ENCODE data around the gene ZNF571. TPM values are rescaled to one million over a fixed set of nuclear protein-coding genes. Genes with fewer than 3 reads are reported as not detected.

Gene ZNF571
- total and polyA plus RNA-seq, 2 experiments from 2014 or later: 3.6 to 5.6 TPM

DNA sequence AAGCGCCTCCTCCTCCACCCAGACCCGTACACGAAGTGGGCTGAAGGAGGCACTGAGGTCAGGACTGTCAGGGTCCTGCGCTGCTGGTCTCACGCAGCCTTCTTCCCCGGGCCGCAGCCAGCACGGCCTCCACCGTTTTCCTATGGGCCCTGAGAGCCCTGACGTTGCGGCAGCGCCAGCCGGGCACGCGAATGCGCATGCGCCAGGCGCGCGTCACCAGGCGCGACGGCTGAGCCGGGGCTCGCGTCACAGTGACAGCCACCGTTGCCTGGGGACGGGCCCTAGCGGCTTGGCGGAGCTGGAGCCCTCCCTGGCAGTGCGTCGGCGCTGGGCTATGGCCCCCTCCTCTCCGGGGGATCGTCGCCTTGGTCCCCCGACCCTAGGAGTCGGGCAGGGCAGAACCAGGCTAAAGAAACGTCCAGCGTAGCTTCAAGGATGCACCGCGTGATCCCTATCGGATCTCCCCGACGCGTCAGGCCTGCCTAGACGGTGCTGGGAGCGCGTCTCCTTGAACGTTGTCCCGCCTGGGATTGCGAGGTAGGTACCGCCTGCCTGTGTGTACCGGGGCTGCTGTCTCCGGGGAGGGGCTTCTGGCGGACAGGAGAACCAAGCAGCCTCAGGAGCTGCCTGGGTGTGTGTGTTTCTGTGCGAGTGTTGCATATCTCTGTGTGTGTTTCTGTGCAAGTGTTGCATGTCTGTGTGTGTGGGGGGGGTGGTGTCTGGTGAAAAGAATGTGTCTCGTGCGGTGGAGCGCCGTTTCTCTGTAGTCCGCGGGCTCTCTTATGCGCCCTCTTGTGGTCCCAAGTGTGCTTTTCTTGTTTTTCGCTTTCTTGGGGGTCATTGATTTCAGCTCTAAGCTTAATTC, 43.2 kb downstream of the ZNF571 start:
- Histone ChIP-seq H3K27ac (no peak overlapping the region), H4K20me1 (ENCODE audit: insufficient read depth, poor library complexity, severe bottlenecking) (no peaks in the 10 kb centered on the region), H3K4me1 (ENCODE audit: insufficient read depth) (no peaks in the 10 kb centered on the region), H2AFZ (no peak overlapping the region), H3K9me3 (ENCODE audit: low read depth) (peaks cover 34% of the 10 kb centered on the region), H3K36me3 (replicated peaks; ENCODE audit: insufficient read depth, low read depth) (no peaks in the 10 kb centered on the region), H3K9me2 (replicated peaks; ENCODE audit: insufficient read depth) (no peaks in the 10 kb centered on the region), H3K4me2 (no peak overlapping the region), H3K4me3 (no peak overlapping the region), H3K79me2 (no peaks in the 10 kb centered on the region), H3K27me3 (no peaks in the 10 kb centered on the region)
- WGBS (ENCODE audit: low lambda C conversion rate, missing lambda C conversion rate): 96% methylated on average over 42 of the region's 65 CpGs
- no peak for DNase-seq (ENCODE audit: low spot score)
- no peak for TF ChIP-seq EZH2 (IDR thresholded peaks at IDR 0.05; ENCODE audit: borderline replicate concordance)
- TF ChIP-seq EZH2phosphoT487 (IDR thresholded peaks at IDR 0.05; ENCODE audit: low read depth, severe bottlenecking, unreplicated experiment): no peak

DNA sequence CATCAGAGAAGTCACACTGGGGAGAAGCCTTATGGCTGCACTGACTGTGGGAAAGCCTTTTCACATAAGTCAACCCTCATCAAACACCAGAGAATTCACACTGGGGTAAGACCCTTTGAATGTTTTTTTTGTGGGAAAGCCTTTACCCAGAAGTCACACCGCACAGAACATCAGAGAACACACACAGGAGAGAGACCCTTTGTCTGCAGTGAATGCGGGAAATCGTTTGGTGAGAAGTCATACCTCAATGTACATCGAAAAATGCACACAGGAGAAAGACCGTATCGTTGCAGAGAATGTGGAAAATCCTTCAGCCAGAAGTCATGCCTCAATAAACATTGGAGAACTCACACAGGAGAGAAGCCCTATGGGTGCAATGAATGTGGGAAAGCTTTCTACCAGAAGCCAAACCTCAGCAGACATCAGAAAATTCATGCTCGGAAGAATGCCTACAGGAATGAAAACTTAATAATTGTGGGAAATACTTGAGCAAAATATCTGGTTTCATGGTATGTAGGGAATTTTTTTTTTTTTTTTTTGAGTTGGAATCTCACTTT, 57.1 kb downstream of the ZNF571 start:
- DNase-seq (ENCODE audit: low spot score): no peak
- peaks cover 11% of the 10 kb centered on the region for H3K36me3 ChIP-seq (replicated peaks; ENCODE audit: insufficient read depth, low read depth)
- H3K9me2 ChIP-seq (replicated peaks; ENCODE audit: insufficient read depth): no peaks in the 10 kb centered on the region
- no peaks in the 10 kb centered on the region for H3K79me2 ChIP-seq
- no peaks in the 10 kb centered on the region for H3K27me3 ChIP-seq
- H4K20me1 ChIP-seq (ENCODE audit: insufficient read depth, poor library complexity, severe bottlenecking): no peaks in the 10 kb centered on the region
- H3K9me3 ChIP-seq (ENCODE audit: low read depth): peaks cover 69% of the 10 kb centered on the region
- H2AFZ ChIP-seq: no peak overlapping the region
- WGBS (ENCODE audit: low lambda C conversion rate, missing lambda C conversion rate): 99% methylated on average over 7 of the region's 7 CpGs
- H3K4me1 ChIP-seq (ENCODE audit: insufficient read depth): no peaks in the 10 kb centered on the region
- H3K4me3 ChIP-seq: no peak overlapping the region
- TF ChIP-seq EZH2 (IDR thresholded peaks at IDR 0.05; ENCODE audit: borderline replicate concordance) (no peak), EZH2phosphoT487 (IDR thresholded peaks at IDR 0.05; ENCODE audit: low read depth, severe bottlenecking, unreplicated experiment) (no peak)
- TF ChIP-seq, protein P1, sequence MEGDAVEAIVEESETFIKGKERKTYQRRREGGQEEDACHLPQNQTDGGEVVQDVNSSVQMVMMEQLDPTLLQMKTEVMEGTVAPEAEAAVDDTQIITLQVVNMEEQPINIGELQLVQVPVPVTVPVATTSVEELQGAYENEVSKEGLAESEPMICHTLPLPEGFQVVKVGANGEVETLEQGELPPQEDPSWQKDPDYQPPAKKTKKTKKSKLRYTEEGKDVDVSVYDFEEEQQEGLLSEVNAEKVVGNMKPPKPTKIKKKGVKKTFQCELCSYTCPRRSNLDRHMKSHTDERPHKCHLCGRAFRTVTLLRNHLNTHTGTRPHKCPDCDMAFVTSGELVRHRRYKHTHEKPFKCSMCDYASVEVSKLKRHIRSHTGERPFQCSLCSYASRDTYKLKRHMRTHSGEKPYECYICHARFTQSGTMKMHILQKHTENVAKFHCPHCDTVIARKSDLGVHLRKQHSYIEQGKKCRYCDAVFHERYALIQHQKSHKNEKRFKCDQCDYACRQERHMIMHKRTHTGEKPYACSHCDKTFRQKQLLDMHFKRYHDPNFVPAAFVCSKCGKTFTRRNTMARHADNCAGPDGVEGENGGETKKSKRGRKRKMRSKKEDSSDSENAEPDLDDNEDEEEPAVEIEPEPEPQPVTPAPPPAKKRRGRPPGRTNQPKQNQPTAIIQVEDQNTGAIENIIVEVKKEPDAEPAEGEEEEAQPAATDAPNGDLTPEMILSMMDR (IDR thresholded peaks at IDR 0.05; ENCODE audit: poor library complexity): no peak
- no peak overlapping the region for H3K27ac ChIP-seq
- no peak overlapping the region for H3K4me2 ChIP-seq

DNA sequence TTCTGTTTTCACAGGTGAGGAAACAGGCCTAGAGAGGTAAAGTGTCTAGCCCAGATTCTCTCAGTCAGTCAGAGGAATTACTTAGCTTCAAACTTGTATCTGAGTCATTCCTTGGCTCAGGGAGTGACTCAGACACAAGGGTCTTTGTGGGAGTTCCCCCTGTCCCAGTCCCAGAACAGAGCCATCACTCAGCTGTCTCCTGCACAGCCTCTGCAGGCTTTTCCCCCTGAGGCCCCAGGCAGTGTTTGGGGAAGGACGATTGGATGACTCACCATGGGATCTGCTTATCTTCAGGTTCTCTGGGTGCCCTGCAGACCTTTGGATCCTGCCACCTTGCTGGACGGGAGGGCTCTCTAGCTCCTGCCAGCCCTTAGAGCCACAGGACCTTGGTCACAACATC, 74.7 kb downstream of the ZNF571 start:
- Histone ChIP-seq H3K4me1 (ENCODE audit: insufficient read depth) (no peaks in the 10 kb centered on the region), H2AFZ (no peak overlapping the region), H3K27ac (no peak overlapping the region), H3K9me2 (replicated peaks; ENCODE audit: insufficient read depth) (no peaks in the 10 kb centered on the region), H3K36me3 (replicated peaks; ENCODE audit: insufficient read depth, low read depth) (peaks cover 4% of the 10 kb centered on the region), H3K27me3 (no peaks in the 10 kb centered on the region), H3K9me3 (ENCODE audit: low read depth) (peaks cover 6% of the 10 kb centered on the region), H3K4me2 (no peak overlapping the region), H3K4me3 (no peak overlapping the region), H4K20me1 (ENCODE audit: insufficient read depth, poor library complexity, severe bottlenecking) (no peaks in the 10 kb centered on the region), H3K79me2 (no peaks in the 10 kb centered on the region)
- 37% methylated on average over 2 of the region's 2 CpGs for WGBS (ENCODE audit: low lambda C conversion rate, missing lambda C conversion rate)
- DNase-seq (ENCODE audit: low spot score): peak; percentile 20
- TF ChIP-seq EZH2 (IDR thresholded peaks at IDR 0.05; ENCODE audit: borderline replicate concordance): no peak
- TF ChIP-seq, protein P1 (IDR thresholded peaks at IDR 0.05; ENCODE audit: poor library complexity): no peak
- TF ChIP-seq EZH2phosphoT487 (IDR thresholded peaks at IDR 0.05; ENCODE audit: low read depth, severe bottlenecking, unreplicated experiment): no peak

Other genes starting within 250 kb of the ZNF571 start
- 7.3 TPM in 2 replicates for gene ZNF527, start 223.7 kb downstream of the ZNF571 start, total RNA-seq
- 1.7 and 1.9 TPM in 2 replicates for gene ZNF527, start 223.7 kb downstream of the ZNF571 start, polyA plus RNA-seq
- 5.9 and 7.9 TPM in 2 replicates for gene ZNF569, start 127.3 kb downstream of the ZNF571 start, total RNA-seq
- 2.2 and 3.6 TPM in 2 replicates for gene ZNF569, start 127.3 kb downstream of the ZNF571 start, polyA plus RNA-seq
- 5.1 and 7.4 TPM in 2 replicates for gene ZNF570, start 125.4 kb downstream of the ZNF571 start, total RNA-seq
- 1.2 and 1.8 TPM in 2 replicates for gene ZNF570, start 125.4 kb downstream of the ZNF571 start, polyA plus RNA-seq
- gene ZNF793, start 87.9 kb downstream of the ZNF571 start, total RNA-seq: 5.1 and 5.8 TPM in 2 replicates
- 6.0 and 6.2 TPM in 2 replicates for gene ZNF793, start 87.9 kb downstream of the ZNF571 start, polyA plus RNA-seq
- gene ZNF540, start 84 bp upstream of the ZNF571 start, total RNA-seq: 0.76 and 1.7 TPM in 2 replicates
- 1.3 and 1.9 TPM in 2 replicates for gene ZNF540, start 84 bp upstream of the ZNF571 start, polyA plus RNA-seq
- gene ZFP30, start 60.7 kb upstream of the ZNF571 start, total RNA-seq: 12.0 and 19.0 TPM in 2 replicates
- 2.6 and 3.2 TPM in 2 replicates for gene ZFP30, start 60.7 kb upstream of the ZNF571 start, polyA plus RNA-seq
- 4.7 and 4.8 TPM in 2 replicates for gene ZNF607, start 125.0 kb upstream of the ZNF571 start, total RNA-seq
- 2.3 and 2.8 TPM in 2 replicates for gene ZNF607, start 125.0 kb upstream of the ZNF571 start, polyA plus RNA-seq
- 5.0 and 8.1 TPM in 2 replicates for gene ZNF573, start 184.8 kb upstream of the ZNF571 start, total RNA-seq
- gene ZNF573, start 184.8 kb upstream of the ZNF571 start, polyA plus RNA-seq: 4.4 and 9.2 TPM in 2 replicates

All from hepatocyte (in vitro differentiated cells).